GM18507 (cell line): Measurements from ENCODE around the gene MOG.

Source experiments
- DNase-seq: peaks from one replicate; pipeline ENCODE4 v3.0.0; 2011; ENCODE audit warnings: low read depth; ENCODE audit not compliant: insufficient read length; ENCODE audit errors: extremely low spot score
- FAIRE-seq: peaks from 2 replicates; lab custom pipeline; 2011; peaks lifted over from hg19 to GRCh38; lab: Jason Lieb, UNC

Gene MOG

DNA sequence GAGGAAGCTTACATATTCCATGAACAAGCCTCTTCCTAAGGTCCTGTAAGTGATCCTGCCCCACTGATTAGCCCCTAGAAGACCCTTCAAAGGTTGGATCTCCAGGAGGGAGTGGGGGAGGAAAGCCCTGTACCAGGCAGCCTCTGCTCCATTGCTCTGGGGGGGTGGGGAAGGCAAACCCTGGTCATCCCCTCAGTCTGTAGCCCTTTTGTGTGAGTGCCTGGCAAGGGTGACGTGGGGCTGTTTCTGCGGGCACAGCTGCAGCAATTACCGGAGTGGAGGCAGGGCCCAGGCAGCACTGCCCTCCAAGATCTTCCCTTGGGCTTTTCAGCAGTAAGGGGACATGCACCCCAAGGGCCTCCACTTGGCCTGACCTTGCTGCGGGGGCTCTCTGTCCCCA, at the start of gene MOG:
TSS of gene MOG (plus strand) at position 295 of the 400 bp plus-strand sequence. CDS start 118 bp downstream, outside the sequence.
- no peak for FAIRE-seq

DNA sequence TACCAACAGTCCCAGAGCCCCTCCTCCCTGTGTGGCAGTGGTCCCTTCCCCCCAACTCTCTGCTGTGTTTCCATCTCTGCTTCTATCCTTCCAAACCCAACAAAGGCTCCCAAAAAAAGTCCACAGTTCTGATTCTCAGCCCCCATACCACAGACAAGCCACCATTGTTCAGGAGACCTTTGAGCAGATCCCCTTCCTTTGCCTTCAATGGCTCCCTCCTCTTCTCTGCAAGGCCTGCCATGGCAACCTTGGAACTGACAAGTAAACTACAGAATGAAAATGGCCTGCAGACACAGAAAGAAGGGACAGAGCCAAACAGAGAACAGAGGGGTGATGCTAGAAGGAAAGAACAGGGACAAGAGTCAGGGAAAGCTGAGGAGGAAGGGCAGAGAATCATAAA, 48.8 kb upstream of the MOG start:
- no peak for DNase-seq
- FAIRE-seq: no peak

More for the DNA sequence above, at the start of gene MOG:
- no peak for DNase-seq

DNA sequence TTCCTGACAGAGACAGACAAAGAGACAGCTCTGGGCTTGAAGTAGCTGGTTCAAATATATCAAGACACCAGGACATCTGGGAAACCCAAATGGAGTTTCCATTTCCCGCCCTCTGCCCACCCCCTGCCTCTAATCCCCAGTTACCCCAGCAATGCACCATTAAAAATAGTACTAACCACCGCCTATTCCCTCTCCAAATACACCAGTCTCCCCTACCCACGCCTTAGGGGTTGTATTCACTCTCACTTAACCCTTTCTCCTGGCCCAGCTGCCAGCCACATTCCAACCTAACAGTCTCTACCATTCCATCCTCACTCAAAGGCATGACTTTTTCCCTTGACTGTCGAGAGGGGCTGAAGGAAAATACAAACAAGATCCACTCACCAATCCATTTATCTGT, 46.4 kb upstream of the MOG start:
- FAIRE-seq (no peak), DNase-seq (no peak)

DNA sequence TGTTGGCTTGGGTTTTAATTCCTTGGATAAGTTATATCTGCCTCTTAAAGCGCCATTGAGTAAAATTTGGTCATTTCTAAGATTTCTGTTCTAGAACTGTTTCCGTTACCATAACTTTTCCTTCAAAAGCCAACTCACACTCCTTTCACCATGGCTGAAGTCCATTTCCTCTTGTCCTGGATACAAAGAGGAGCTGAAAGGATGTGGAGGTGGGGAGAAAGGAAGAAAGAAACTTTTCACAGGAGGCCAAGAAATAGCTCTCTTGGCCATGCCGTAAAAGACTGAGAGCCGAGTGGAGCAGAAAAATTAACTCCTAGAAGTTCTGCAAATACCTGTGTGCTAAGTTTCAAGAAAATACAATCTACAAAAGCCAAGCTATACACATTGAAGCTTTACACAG, 45.5 kb upstream of the MOG start:
- no peak for FAIRE-seq
- no peak for DNase-seq

DNA sequence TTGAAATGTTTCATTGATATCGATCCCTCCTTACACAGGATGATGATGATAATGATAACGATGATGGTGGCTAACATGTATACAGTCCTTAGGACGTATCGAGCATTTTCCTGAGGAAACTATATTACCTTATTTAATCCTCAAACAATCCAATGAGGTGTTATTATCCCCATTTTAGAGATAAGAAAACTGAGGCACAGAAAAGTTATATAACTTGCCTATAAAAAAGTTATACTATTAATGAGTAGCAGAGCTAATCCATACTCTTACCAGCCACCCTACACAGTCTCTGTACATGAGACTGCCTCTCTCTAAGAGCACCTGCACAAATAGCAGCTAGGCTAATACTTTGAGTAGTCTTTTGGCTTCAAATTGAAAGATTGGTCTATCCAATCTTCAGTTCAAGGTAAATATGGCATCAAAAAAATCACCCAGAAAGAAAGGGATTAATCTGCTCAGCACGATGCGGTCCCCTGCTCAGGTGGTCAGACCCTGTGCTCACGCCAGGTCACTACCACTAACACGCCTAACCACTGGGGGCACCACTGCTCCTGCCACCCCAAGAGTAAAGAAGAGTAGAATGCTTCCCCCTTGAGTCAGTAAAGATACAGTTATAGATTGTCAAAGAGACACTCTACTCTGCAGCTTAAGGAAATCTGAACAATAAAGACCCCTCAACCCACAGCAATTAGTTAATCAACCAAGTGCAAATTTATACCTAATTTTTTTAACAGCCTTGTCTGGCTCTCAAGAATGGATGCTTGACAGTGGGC, 38.9 kb upstream of the MOG start:
- DNase-seq (no peak), FAIRE-seq (no peak)

DNA sequence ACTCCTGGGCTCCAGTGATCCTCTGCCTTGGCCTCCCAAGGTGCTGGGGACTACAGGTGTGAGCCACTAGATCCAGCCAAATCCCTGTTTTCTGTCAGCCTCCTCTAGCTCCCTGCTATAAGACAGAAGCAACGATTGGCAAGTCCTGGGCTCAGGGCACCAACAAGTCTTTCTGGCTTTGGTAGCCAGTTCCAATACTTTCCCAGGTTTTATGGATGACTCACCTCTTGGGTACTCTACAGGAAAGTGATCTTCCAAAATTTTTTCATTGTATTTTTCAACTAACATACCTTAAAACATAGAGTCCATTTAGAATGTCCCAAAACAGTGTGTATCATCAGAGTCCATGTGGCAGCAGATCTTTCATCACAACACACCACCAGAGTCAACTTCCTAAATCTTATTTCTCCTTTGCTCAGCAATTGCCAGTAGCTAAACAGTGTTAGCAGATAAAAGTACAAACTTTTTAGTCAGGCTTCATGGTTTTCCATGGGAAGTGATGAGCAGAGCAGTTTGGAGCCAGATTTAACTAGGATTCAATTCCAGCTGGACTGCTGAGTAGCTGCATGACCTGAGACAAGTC, 37.2 kb upstream of the MOG start:
- no peak for FAIRE-seq
- DNase-seq: no peak

DNA sequence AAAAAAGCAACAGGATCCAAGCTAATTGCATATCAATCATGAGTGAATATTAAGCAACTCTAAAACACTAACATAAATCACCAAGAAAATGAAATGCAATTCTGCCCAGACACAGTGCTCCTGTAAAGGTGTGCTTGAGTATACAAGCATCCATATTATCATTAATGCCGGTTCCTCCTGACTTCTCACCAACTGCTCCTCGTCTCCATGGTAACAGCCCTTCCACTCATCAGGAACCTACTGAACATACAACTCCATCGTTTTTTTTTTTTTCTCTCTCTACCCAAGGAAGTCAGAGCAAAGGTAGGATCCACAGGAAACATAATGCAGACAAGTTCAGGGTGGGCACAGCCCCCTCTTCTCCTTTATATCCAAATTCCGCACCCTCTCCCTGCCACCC, 36.3 kb upstream of the MOG start:
- FAIRE-seq: no peak

DNA sequence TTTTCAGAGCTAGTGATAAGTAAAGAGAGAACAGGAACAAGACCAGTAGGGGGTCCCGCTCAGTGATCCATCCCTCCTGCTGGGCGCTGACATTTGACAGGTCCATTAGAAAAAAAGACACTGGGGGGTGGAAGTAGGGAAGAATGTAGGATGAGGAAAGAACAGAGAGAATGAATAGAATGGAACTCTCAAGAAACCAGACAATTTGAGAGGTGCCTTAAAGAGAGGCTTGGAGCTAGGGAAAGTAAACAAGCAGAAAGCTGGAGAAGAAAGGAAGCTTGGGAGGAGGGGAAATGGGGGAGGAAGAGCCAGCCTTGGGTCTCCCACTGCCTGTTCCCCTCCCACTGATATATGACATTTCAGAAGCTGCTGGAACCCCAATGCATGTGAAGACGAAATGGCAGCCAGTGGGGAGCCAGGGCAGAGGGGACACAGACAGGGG, 32.4 kb upstream of the MOG start:
- DNase-seq (no peak), FAIRE-seq (no peak)

More for the DNA sequence above, 36.3 kb upstream of the MOG start:
- no peak for DNase-seq

DNA sequence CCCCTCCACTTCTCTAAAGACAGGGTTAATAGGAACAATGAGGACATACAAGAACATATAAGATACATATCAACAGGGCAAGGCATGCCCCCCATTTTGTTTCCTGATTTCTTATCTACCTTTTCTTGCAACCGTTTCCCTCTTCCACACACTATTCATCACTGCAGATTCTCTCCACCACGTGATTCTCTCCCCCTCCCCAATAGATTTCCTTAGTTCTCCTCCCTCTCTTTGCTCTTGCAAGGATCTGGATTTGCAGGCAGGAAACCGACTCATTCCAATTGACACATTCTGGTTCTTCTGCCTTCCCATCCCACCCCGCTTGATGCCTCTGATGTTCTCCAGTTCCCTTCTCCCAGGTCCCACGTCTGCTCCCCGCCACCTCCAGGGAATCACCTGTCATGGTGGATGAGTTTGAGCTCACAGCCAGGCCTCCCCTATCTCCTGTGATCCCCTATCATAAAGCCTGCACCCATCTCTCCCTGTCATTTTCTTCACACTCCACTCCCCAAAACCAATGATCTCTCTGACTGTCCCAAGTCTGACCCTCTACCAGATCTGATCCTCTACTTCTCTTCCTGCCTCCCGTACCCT, 31.5 kb upstream of the MOG start:
- no peak for DNase-seq
- no peak for FAIRE-seq

DNA sequence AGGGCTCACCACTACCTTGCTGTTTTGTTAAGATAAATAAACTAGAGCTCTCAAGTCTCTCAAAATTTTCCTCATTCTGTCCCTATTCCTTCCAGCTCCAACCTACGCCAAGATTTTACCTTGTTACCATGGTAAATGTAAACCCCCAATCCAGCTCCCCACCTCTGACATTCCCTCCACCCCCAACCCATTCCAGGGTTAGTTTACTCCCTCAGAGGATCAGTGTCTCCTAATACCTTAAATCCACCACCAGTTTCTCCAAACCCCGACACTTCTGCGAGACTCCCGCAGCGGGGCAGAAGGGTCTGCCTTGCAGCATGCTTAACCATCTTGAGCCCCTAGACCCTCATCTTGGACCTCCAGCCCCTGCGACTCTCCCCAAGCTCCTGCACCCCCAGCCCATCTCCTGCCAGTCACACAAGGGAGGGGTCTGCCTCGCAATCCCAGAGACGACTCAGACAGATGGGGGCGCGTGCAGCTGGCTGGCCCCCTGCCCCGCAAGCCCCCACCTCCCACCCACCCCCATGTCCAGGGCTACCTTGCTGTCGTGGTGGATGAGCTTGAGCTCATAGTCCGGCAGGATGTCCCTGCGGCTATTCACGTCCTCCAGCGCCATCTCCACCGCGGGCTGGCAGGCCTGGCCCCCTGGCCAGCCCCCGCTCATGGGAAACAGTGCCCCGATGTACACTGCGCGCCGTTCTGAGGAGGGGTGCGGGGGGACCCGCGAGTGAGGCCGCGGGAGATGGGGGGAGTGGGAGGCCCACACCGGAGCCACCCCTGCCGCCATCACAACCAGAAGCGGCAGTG, 29.7 kb upstream of the MOG start:
- FAIRE-seq (no peak), DNase-seq (no peak)

DNA sequence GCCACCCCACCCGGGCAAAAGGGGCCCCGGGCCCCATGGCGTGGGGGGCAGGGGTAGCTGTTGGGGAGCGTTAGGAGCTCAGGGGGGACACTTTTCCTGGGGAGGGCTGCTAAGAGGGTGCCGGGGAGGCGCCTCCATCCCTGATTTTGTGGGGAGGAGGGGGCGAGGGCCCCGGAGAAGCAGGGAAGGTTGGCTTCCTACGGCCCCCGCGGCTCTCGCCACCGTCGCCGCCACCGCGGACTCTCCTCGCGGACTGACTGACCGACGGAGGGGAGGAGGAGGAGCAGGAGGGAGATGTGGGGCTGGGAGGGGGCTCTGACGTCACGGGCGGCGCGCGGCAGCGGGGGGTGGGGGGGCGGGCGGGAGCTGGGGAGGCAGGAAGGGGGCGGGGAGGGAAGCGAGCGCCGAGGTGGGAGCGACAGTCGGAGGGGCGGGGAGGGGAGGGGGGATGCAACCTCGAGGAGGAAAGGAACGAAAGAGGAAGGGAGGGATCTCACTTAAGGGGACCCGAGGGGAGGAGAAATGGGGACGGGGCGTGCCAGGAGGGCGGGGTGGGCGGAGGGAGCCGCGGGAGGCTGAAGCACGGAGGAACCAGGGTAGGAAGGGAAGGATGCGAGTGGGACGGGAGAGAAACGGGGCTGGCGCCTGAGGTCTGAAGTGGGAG, 29.0 kb upstream of the MOG start:
- DNase-seq: no peak
- no peak for FAIRE-seq

DNA sequence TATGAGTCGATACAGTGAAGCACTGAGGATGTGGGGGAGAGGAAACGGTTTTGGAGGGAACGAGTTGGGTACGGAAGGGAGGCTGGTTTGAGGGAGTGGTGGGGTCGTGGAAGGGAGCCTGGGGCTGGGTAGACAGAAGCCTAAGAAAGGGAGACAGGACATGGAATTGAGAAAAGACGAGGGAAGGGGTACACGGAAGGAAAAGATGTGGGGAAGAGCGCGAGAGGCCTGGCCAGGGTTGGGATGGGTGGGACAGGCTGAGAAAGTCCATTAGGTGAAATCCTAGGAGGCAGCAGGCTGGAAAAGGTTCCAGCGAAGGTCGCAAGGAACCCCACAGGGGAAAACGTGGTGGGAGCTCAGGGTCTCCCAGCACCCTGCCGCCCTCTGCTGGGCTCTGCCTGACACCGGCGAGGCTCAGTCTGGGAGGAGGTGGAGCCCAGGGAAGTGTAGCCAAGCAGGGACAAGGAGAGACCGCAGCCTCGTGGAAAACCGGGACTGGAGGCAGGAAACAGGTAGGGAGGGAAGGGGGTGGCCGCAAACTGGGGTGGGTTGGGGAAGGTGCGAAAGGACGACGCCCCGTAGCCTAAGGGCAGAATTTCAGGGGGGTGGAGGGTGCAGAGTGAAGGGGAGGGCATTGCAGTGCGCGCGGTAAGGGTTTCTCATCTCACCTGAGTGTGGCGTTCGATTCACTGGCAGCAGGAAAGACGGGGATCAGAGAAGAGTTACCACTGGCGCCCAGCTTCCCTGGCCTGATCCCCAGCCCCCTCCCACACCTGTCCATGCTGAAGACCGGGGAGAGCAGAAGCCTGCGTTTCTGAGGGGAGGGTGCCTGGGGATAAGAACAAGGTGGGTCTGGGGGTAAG, 28.2 kb upstream of the MOG start:
- FAIRE-seq (peak; percentile 73), DNase-seq (no peak)

DNA sequence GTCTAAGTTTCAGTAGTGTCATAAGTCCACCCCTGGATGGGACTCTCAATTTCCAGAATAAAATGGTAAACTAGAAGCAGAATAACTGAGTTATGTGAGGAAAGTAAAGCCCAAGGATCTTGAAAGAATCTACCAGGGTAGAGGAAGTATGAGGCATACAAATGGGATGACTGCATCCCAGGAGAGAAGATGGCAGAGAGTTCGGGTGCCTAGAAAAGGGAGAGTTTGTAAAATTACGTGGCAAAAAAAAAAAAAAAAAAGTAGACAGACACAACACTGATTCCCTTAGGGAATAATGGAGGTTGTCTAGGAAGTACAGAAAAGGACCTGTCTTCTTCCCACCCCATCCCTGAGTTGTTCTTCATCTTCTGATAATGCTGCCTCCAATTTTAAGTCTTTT, 27.3 kb upstream of the MOG start:
- FAIRE-seq: no peak
- no peak for DNase-seq

DNA sequence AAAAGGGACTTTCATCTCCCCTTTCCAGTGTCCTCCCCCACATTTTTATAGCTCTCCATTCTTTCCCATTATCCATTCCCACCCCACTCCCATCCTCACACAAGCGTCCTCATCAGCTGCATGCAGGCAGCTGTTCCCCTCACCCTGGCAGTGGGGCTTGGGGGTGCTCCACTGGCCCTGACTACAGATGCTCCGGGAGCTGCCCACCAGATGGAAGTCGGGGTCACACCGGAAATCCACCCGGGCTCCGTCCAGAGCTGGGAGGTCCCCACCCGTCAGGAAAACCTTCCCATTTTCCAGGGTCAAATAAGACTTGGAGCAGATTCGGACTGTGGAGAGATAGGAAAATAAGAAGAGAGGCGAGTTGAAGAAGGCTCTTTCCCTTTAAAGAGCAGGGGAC, 26.6 kb upstream of the MOG start:
- FAIRE-seq: no peak

DNA sequence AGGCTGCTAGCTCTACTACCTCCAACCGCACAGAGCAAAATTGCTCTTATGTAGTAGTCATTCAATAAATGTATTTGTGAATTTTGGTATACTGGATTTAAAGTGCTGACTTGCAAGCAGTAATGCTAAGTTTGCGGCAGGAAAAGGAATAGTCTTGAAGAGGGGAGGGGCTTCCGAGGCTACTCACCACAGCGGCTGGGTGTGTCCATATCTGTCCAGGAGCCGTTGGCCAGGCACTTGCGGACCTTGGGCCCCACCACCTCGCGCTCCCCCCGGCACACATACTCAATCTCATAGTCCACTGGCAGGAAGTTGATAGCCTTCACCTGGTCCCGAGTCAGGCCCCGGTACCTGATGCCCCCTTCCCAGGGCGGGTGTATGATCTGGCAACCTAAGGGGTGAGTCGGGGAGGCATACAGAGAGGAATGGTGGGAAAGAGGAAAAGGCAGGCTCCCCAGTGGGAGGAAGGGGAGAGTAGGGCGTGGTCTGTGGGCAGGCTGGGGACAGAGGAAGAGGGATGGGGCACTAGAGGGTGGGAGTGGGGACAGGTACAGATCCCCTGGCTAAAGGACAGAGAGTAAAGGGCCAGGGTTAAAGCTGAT, 25.6 kb upstream of the MOG start:
- DNase-seq (no peak), FAIRE-seq (no peak)

More for the DNA sequence above, 26.6 kb upstream of the MOG start:
- DNase-seq: no peak

DNA sequence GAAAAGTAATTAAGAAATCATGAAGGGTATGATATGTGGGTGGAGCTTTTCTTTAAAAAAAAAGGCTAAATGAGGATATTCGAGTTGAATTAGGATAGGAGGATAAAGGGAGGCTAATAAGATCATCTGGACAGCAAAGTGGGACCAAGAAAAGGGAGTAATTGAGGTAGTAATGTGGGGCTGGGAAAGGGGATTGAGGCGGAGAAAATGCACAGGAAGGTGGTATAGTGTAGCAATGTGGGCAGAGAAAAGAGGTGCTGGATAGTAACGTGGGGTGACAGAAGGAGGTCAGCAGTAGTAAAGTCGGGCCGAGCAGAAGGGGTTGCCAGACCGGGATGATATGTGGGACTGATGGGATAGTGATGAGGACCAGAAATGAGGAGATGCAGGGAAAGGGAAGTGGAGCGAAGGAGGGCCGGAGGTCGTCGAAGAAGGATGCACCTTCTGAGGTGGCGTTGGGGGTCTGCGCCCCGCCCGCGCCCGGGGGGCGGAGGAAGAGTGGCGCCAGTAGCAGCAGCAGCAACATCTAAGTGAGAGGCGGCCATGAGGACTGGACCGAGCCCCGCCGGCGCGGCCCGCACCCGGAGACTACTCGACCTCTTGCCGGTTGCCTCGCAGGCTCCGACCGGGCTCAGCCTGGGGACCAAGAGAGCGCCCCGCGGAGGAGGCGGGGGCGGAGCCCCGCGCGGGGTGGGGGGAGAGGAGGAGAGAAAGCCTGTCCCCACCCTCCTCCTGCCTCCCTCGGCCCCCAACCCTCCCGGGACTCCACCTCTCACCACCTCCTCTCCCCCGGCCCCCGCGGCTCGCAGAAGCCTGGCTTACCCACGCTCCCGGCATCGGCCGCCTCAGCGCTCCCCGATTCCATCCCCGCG, 24.8 kb upstream of the MOG start:
- FAIRE-seq: no peak
- DNase-seq: no peak

DNA sequence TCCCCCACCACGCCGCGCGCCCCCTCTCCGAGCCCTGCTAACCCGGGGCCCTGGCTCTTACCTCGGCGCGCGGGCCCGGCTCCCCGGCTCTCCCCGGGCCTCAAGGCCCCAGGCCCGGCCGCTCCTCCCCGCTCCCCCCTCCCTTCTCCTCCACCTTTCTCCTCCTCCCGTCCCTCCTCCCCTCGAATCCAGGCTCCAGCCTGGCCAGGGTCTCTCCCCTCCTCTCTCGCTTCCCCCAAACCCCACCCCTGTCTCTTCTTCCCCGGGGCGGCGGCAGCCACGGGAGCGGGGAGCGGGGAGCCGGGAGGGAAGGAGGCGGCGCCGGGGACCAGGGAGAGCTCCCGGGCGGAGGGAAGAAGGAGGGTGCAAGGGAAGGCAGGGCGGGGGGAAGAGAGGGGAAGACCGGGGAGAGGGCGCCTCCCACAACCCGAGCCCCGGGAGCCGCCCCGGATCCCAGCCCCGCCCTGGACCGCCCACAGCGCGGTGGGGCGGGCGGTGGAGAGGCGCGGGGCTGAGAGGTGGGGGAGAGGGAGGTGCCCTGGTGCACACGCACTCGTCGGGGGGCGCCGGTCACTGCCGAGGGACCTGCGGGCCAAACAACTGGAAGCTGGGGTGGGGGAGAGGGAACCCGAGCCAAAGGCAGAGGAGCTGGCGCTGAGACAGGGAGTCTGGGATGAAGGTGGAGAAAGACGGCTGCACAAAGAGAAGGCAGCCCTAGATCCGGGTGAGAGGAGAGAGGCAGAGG, 23.9 kb upstream of the MOG start, which contains the start of gene GABBR1:
TSS of gene GABBR1 (minus strand) at position 395 of the 745 bp plus-strand sequence. CDS start 798 bp downstream, outside the sequence.
- FAIRE-seq (no peak), DNase-seq (peak; percentile 62)
